ENCODE data around the gene NCEH1.

The NCEH1 gene

GRCh38 chr3:172698631-172699030 lies 12.2 kb downstream of the NCEH1 start:
- Histone ChIP-seq H3K4me3 (ENCODE audit: severe bottlenecking) (no peak overlapping the region), H3K27me3 (ENCODE audit: insufficient read depth, poor library complexity, severe bottlenecking) (no peaks in the 10 kb centered on the region), H3K9me3 (ENCODE audit: severe bottlenecking) (no peaks in the 10 kb centered on the region), H3K4me1 (ENCODE audit: insufficient read depth, poor library complexity, severe bottlenecking) (peaks cover 8% of the 10 kb centered on the region), H3K36me3 (ENCODE audit: low read depth) (no peaks in the 10 kb centered on the region), H3K27ac (ENCODE audit: poor library complexity, severe bottlenecking) (no peak overlapping the region)
- ATAC-seq (ENCODE audit: low read depth) (no peak), DNase-seq (ENCODE audit: low spot score) (no peak)
- no peak for TF ChIP-seq CTCF (IDR thresholded peaks at IDR 0.05; ENCODE audit: poor library complexity, severe bottlenecking)

GRCh38 chr3:172697558-172697957 lies 13.3 kb downstream of the NCEH1 start:
- ATAC-seq (ENCODE audit: low read depth) (no peak), DNase-seq (ENCODE audit: low spot score) (no peak)
- Histone ChIP-seq H3K27ac (ENCODE audit: poor library complexity, severe bottlenecking) (no peak overlapping the region), H3K4me3 (ENCODE audit: severe bottlenecking) (no peak overlapping the region), H3K9me3 (ENCODE audit: severe bottlenecking) (no peaks in the 10 kb centered on the region), H3K36me3 (ENCODE audit: low read depth) (no peaks in the 10 kb centered on the region), H3K27me3 (ENCODE audit: insufficient read depth, poor library complexity, severe bottlenecking) (no peaks in the 10 kb centered on the region), H3K4me1 (ENCODE audit: insufficient read depth, poor library complexity, severe bottlenecking) (peaks cover 8% of the 10 kb centered on the region)
- no peak for TF ChIP-seq CTCF (IDR thresholded peaks at IDR 0.05; ENCODE audit: poor library complexity, severe bottlenecking)

- DNase-seq (ENCODE audit: low spot score) (no peak), ATAC-seq (ENCODE audit: low read depth) (no peak)
- Histone ChIP-seq H3K4me1 (ENCODE audit: insufficient read depth, poor library complexity, severe bottlenecking) (peaks cover 8% of the 10 kb centered on the region), H3K27me3 (ENCODE audit: insufficient read depth, poor library complexity, severe bottlenecking) (no peaks in the 10 kb centered on the region), H3K27ac (ENCODE audit: poor library complexity, severe bottlenecking) (no peak overlapping the region), H3K9me3 (ENCODE audit: severe bottlenecking) (no peaks in the 10 kb centered on the region), H3K36me3 (ENCODE audit: low read depth) (no peaks in the 10 kb centered on the region), H3K4me3 (ENCODE audit: severe bottlenecking) (no peak overlapping the region)
- TF ChIP-seq CTCF (IDR thresholded peaks at IDR 0.05; ENCODE audit: poor library complexity, severe bottlenecking), result no peak
These were observed 14.5 kb downstream of the NCEH1 start for GRCh38 chr3:172696357-172696756.

GRCh38 chr3:172694573-172695246 lies 16.2 kb downstream of the NCEH1 start:
- H3K27ac ChIP-seq (ENCODE audit: poor library complexity, severe bottlenecking), result no peak overlapping the region
- DNase-seq (ENCODE audit: low spot score), result no peak
- peaks cover 8% of the 10 kb centered on the region for H3K4me1 ChIP-seq (ENCODE audit: insufficient read depth, poor library complexity, severe bottlenecking)
- TF ChIP-seq CTCF (IDR thresholded peaks at IDR 0.05; ENCODE audit: poor library complexity, severe bottlenecking), result no peak
- no peak overlapping the region for H3K4me3 ChIP-seq (ENCODE audit: severe bottlenecking)
- H3K36me3 ChIP-seq (ENCODE audit: low read depth), result no peaks in the 10 kb centered on the region
- no peaks in the 10 kb centered on the region for H3K9me3 ChIP-seq (ENCODE audit: severe bottlenecking)
- H3K27me3 ChIP-seq (ENCODE audit: insufficient read depth, poor library complexity, severe bottlenecking), result no peaks in the 10 kb centered on the region
- no peak for ATAC-seq (ENCODE audit: low read depth)

- Histone ChIP-seq H3K27me3 (ENCODE audit: insufficient read depth, poor library complexity, severe bottlenecking) (no peaks in the 10 kb centered on the region), H3K4me3 (ENCODE audit: severe bottlenecking) (no peak overlapping the region), H3K9me3 (ENCODE audit: severe bottlenecking) (no peaks in the 10 kb centered on the region), H3K36me3 (ENCODE audit: low read depth) (no peaks in the 10 kb centered on the region), H3K27ac (ENCODE audit: poor library complexity, severe bottlenecking) (no peak overlapping the region), H3K4me1 (ENCODE audit: insufficient read depth, poor library complexity, severe bottlenecking) (peaks cover 8% of the 10 kb centered on the region)
- DNase-seq (ENCODE audit: low spot score), result no peak
- no peak for TF ChIP-seq CTCF (IDR thresholded peaks at IDR 0.05; ENCODE audit: poor library complexity, severe bottlenecking)
- ATAC-seq (ENCODE audit: low read depth), result no peak
These were observed 18.0 kb downstream of the NCEH1 start for GRCh38 chr3:172692751-172693338.
